Fibroblast of lung (primary cell): ENCODE measurements around the gene IGHMBP2. TPM values are rescaled to one million over a fixed set of nuclear protein-coding genes. Genes with fewer than 3 reads are reported as not detected.

ENCODE experiments used
- DNase-seq, 2 donors: peaks; one replicate each; pipeline versions ENCODE4 v3.0.0 to v3.0.0-alpha.2; 2010; ENCODE audit warnings: low read depth in 2 of 2
- H2AFZ ChIP-seq: 2 replicates; pipeline ENCODE4 v1.5.1; 2012; ENCODE audit warnings: low read length, control low read depth, inconsistent platforms
- H3K27ac ChIP-seq: 2 replicates; pipeline ENCODE4 v1.5.1; 2011; ENCODE audit warnings: low read length, control low read depth; ENCODE audit not compliant: insufficient read depth
- H3K27me3 ChIP-seq: 2 replicates; pipeline ENCODE4 v1.5.1; 2011; ENCODE audit warnings: mild to moderate bottlenecking, low read length; ENCODE audit not compliant: control insufficient read depth, insufficient read depth
- H3K36me3 ChIP-seq: 2 replicates; pipeline ENCODE4 v1.5.1; 2011; ENCODE audit warnings: low read length; ENCODE audit not compliant: control insufficient read depth, insufficient read depth
- H3K4me1 ChIP-seq: 2 replicates; pipeline ENCODE4 v1.5.1; 2011; ENCODE audit warnings: low read length; ENCODE audit not compliant: control insufficient read depth, insufficient read depth; ENCODE audit errors: extremely low read depth
- H3K4me2 ChIP-seq: 2 replicates; pipeline ENCODE4 v1.5.1; 2011; ENCODE audit warnings: low read length, control low read depth; ENCODE audit not compliant: insufficient read depth; ENCODE audit errors: extremely low read depth
- H3K4me3 ChIP-seq, 4 experiments: fragments of 200-600 bp in 1 of 4; sonication (generic) in 1 of 4; replicated peaks in 1 of 4; 2 replicates each; pipeline ENCODE4 v1.5.1; 2011 to 2016; ENCODE audit warnings: low read length in 4 of 4, low read depth in 3 of 4, mild to moderate bottlenecking in 3 of 4, control low read depth in 2 of 4, inconsistent platforms in 1 of 4, mixed read lengths in 1 of 4; ENCODE audit not compliant: insufficient read depth in 1 of 4; ENCODE audit errors: control extremely low read depth in 1 of 4
- H3K79me2 ChIP-seq: 2 replicates; pipeline ENCODE4 v1.5.1; 2012; ENCODE audit warnings: mild to moderate bottlenecking, low read length, inconsistent platforms; ENCODE audit not compliant: control insufficient read depth, insufficient read depth
- H3K9ac ChIP-seq: 2 replicates; pipeline ENCODE4 v1.5.1; 2011; ENCODE audit warnings: mild to moderate bottlenecking, low read length, control low read depth; ENCODE audit not compliant: insufficient read depth
- H3K9me3 ChIP-seq: 2 replicates; pipeline ENCODE4 v1.5.1; 2012; ENCODE audit warnings: low read depth, low read length; ENCODE audit not compliant: control insufficient read depth, insufficient read depth
- H4K20me1 ChIP-seq: 2 replicates; pipeline ENCODE4 v1.5.1; 2011; ENCODE audit warnings: low read length; ENCODE audit not compliant: control insufficient read depth, insufficient read depth; ENCODE audit errors: extremely low read depth
- CTCF ChIP-seq, 2 donors: IDR thresholded peaks in 1 of 2; conservative IDR thresholded peaks in 1 of 2; 1 replicate in 1 of 2; 2 replicates in 1 of 2; pipeline ENCODE4 v1.5.1; 2011 to 2012; ENCODE audit warnings: low read length in 2 of 2, control low read depth in 1 of 2, inconsistent platforms in 1 of 2, low read depth in 1 of 2, mild to moderate bottlenecking in 1 of 2
- EZH2 ChIP-seq: IDR thresholded peaks from 2 replicates; pipeline ENCODE4 v1.5.1; 2012; ENCODE audit warnings: low read length, control low read depth, mild to moderate bottlenecking; ENCODE audit errors: missing control alignments
- polyA plus RNA-seq, 2 donors: library from polyadenylated mRNA; depleted of rRNA in 1 of 2; stranded (reverse) in 1 of 2; unstranded in 1 of 2; fragments of >200 nt; gene quantifications; 2 replicates each; pipeline ENCODE4 v1.2.1, GENCODE V29; 2011 to 2012; ENCODE audit warnings: missing spikeins in 1 of 2
- total RNA-seq: library from RNA; depleted of rRNA; stranded (reverse); fragments of >200 nt; gene quantifications from 2 replicates; pipeline ENCODE4 v1.2.1, GENCODE V29; 2014

Gene IGHMBP2
- total and polyA plus RNA-seq, 2 donors (not counting 1 experiment from before 2014, with no cell fraction given): 5.2 to 8.6 TPM

- Histone ChIP-seq H3K9me3 (no peaks in the 10 kb centered on the region), H3K27me3 (no peaks in the 10 kb centered on the region), H3K79me2 (no peaks in the 10 kb centered on the region), H2AFZ (no peak overlapping the region), H3K27ac (no peak overlapping the region), H3K4me2 (no peak overlapping the region), H3K9ac (no peak overlapping the region), H3K36me3 (peaks cover 17% of the 10 kb centered on the region), H4K20me1 (no peaks in the 10 kb centered on the region), H3K4me1 (no peaks in the 10 kb centered on the region), H3K4me3 (no peak overlapping the region)
- TF ChIP-seq CTCF (conservative IDR thresholded peaks at IDR 0.05 in 1 of 2, IDR thresholded peaks at IDR 0.05 in 1 of 2; ENCODE audit: low read depth in 1 of 2, low read length in 2 of 2): no peak
- TF ChIP-seq EZH2: no peak
- DNase-seq: no peak
These were observed 36.2 kb downstream of the IGHMBP2 start for GRCh38 chr11:68939583-68940555.

DNA sequence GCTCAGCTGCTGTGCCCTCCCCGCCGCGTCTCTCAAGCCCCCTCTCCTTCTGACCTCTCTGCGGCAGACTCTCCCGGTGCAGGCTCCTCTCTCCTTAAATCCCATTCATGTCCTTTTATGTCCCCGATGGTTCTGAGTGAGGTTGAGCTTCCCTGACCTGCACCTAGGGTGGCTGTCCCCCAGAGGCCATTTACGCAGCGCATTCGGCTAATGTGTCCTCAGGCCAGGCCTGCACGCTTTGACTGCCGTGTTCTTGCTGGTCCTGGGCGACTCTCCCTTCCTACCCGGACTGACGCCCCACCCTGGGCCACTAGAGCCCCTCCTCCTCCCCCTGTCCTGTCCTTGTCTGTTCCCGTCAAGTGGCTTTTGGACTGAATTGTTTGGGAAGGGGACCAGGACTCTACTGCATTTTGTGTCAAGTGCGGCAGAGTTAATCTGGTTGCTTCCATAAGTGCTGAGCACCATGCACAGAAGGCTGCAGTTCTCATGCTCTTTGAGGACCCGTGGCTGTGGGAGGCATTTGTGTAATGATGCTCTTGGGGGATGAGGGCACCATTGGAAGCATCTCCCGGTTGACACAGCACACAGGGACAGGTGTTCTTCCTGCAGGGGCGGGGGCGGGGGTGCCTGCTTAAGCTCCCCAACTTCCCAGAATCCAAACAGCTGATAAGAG lies 37.1 kb downstream of the IGHMBP2 start:
- Histone ChIP-seq H3K36me3 (peaks cover 15% of the 10 kb centered on the region), H3K4me1 (peaks cover 1% of the 10 kb centered on the region), H3K4me2 (no peak overlapping the region), H3K27ac (no peak overlapping the region), H3K4me3 (no peak overlapping the region), H2AFZ (no peak overlapping the region), H3K27me3 (no peaks in the 10 kb centered on the region), H3K9me3 (no peaks in the 10 kb centered on the region), H3K79me2 (no peaks in the 10 kb centered on the region), H4K20me1 (no peaks in the 10 kb centered on the region), H3K9ac (no peak overlapping the region)
- TF ChIP-seq CTCF (conservative IDR thresholded peaks at IDR 0.05 in 1 of 2, IDR thresholded peaks at IDR 0.05 in 1 of 2; ENCODE audit: low read depth in 1 of 2, low read length in 2 of 2) (no peak), EZH2 (no peak)
- DNase-seq: no peak

- peaks cover 13% of the 10 kb centered on the region for H3K36me3 ChIP-seq
- H3K4me2 ChIP-seq: no peak overlapping the region
- H3K79me2 ChIP-seq: no peaks in the 10 kb centered on the region
- H3K4me3 ChIP-seq: no peak overlapping the region
- H4K20me1 ChIP-seq: no peaks in the 10 kb centered on the region
- no peak for TF ChIP-seq EZH2
- no peak for TF ChIP-seq CTCF (conservative IDR thresholded peaks at IDR 0.05 in 1 of 2, IDR thresholded peaks at IDR 0.05 in 1 of 2; ENCODE audit: low read depth in 1 of 2, low read length in 2 of 2)
- peaks cover 2% of the 10 kb centered on the region for H3K4me1 ChIP-seq
- H3K27ac ChIP-seq: no peak overlapping the region
- no peak overlapping the region for H3K9ac ChIP-seq
- DNase-seq: no peak
- H3K27me3 ChIP-seq: no peaks in the 10 kb centered on the region
- H3K9me3 ChIP-seq: no peaks in the 10 kb centered on the region
- H2AFZ ChIP-seq: no peak overlapping the region
These were observed 37.8 kb downstream of the IGHMBP2 start for GRCh38 chr11:68941324-68942094.
